Kidney (tissue), 14 donors: ENCODE measurements around the gene ARL4C. TPM values are rescaled to one million over a fixed set of nuclear protein-coding genes. Genes with fewer than 3 reads are reported as not detected.
A peak's percentile ranks its signal among the peaks of the same experiment; 100 is the strongest.

Source experiments
- DNase-seq, 5 donors: peaks; one replicate each; pipeline ENCODE4 v3.0.0-alpha.2; 2013 to 2020
- FAIRE-seq: peaks from 2 replicates; lab custom pipeline; 2012; peaks lifted over from hg19 to GRCh38; lab: Jason Lieb, UNC
- H3K27ac ChIP-seq, 2 donors: one replicate each; pipeline ENCODE4 v1.7.0; 2013; ENCODE audit warnings: low read depth in 2 of 2, low read length in 2 of 2, inconsistent platforms in 1 of 2
- H3K27me3 ChIP-seq: one replicate; pipeline ENCODE4 v1.7.1; 2013; ENCODE audit warnings: low read length, inconsistent platforms; ENCODE audit not compliant: control insufficient read depth, insufficient read depth
- H3K36me3 ChIP-seq, 3 donors: one replicate each; pipeline versions ENCODE4 v1.7.0 to v1.7.1; 2013; ENCODE audit warnings: low read length in 3 of 3, control low read depth in 1 of 3, inconsistent platforms in 1 of 3; ENCODE audit not compliant: insufficient read depth in 3 of 3, control insufficient read depth in 2 of 3
- H3K4me1 ChIP-seq, 3 donors: one replicate each; pipeline versions ENCODE4 v1.7.0 to v1.7.1; 2013; ENCODE audit warnings: low read length in 3 of 3, inconsistent platforms in 1 of 3, low read depth in 1 of 3; ENCODE audit not compliant: control insufficient read depth in 2 of 3, insufficient read depth in 2 of 3
- H3K4me3 ChIP-seq, 3 donors: one replicate each; pipeline versions ENCODE4 v1.7.0 to v1.8.1; 2013; ENCODE audit warnings: low read length in 3 of 3, control low read depth in 1 of 3, inconsistent platforms in 1 of 3
- H3K9ac ChIP-seq, 3 donors: one replicate each; pipeline versions ENCODE4 v1.7.0 to v1.7.1; 2013; ENCODE audit warnings: low read length in 3 of 3, control low read depth in 1 of 3, inconsistent platforms in 1 of 3
- H3K9me3 ChIP-seq, 3 donors: one replicate each; pipeline versions ENCODE4 v1.7.0 to v1.7.1; 2013; ENCODE audit warnings: low read length in 3 of 3, control low read depth in 1 of 3, inconsistent platforms in 1 of 3; ENCODE audit not compliant: control insufficient read depth in 2 of 3, insufficient read depth in 1 of 3
- intact Hi-C: fragments of 100-400 bp; cut with DNase I; formaldehyde crosslinking; loops from one replicate; pipeline ENCODE4 v1.11.1; 2022
- polyA plus RNA-seq: library from polyadenylated mRNA; stranded (reverse); fragments of 350-450 nt; fragmentation: Illumina TruSeq; extraction: RNeasy Lipid Tissue Mini Kit (QIAGEN cat#74804); gene quantifications from one replicate; pipeline ENCODE4 v1.2.3, GENCODE V29; 2014; ENCODE audit warnings: low read depth, low replicate concordance; ENCODE audit not compliant: insufficient read depth
- total RNA-seq: library from RNA; stranded (reverse); fragmentation: NEBNext Ultra II Directional; extraction: Animal tissue kit (Norgen Biotek cat#: 25700); gene quantifications from one replicate; pipeline ENCODE4 v1.2.1, GENCODE V29; 2021
- TF ChIP-seq, protein P1 (sequence below): IDR thresholded peaks from 3 replicates; pipeline ENCODE4 v1.5.1; 2012; ENCODE audit warnings: mild to moderate bottlenecking, moderate library complexity, borderline replicate concordance; ENCODE audit not compliant: insufficient read depth; ENCODE audit errors: extremely low read depth
- donor health status: control.
- donor health status: control.
- donor health status: control.
- donor health status: control.
- donor health status: control.
- donor health status: DM: yes; HTN: yes; CAD: no.
- donor health status: Normal renal cell carcinoma (clear cell type).

ARL4C gene
- total and polyA plus RNA-seq, 2 donors from 2014 or later: 2.7 to 62.0 TPM

DNA sequence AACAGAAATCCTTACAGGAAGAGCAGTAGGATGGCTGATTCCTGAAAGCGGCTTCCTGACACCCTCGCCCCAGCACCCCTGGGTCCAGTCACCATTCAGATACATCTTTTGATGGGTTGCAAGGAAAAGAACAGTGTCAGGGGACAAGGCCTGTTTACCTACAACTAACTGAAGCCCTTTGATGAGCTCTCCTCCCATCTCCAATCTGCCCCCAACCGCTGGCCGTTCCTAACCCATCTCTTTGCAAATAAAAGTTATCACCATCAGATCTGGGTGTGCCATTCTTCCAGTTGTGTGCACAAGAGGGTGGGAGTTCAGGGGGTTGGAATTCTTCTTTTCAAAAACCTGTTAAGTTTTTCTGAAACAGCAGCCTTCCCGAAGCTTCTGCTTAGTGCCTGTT lies 48.9 kb downstream of the ARL4C start:
- no peak overlapping the region for H3K27ac ChIP-seq
- H3K36me3 ChIP-seq: no peaks in the 10 kb centered on the region
- peak in 1 of 5 donors; percentile 13 for DNase-seq
- no peaks in the 10 kb centered on the region for H3K9me3 ChIP-seq
- intact Hi-C loops: no loop called here
- H3K27me3 ChIP-seq: no peaks in the 10 kb centered on the region
- H3K9ac ChIP-seq: no peak overlapping the region
- no peak overlapping the region for H3K4me3 ChIP-seq
- TF ChIP-seq, protein P1, sequence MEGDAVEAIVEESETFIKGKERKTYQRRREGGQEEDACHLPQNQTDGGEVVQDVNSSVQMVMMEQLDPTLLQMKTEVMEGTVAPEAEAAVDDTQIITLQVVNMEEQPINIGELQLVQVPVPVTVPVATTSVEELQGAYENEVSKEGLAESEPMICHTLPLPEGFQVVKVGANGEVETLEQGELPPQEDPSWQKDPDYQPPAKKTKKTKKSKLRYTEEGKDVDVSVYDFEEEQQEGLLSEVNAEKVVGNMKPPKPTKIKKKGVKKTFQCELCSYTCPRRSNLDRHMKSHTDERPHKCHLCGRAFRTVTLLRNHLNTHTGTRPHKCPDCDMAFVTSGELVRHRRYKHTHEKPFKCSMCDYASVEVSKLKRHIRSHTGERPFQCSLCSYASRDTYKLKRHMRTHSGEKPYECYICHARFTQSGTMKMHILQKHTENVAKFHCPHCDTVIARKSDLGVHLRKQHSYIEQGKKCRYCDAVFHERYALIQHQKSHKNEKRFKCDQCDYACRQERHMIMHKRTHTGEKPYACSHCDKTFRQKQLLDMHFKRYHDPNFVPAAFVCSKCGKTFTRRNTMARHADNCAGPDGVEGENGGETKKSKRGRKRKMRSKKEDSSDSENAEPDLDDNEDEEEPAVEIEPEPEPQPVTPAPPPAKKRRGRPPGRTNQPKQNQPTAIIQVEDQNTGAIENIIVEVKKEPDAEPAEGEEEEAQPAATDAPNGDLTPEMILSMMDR: no peak
- FAIRE-seq: no peak
- H3K4me1 ChIP-seq: peaks cover 0 to 4% (median 2%) of the 10 kb centered on the region in 3 donors

DNA sequence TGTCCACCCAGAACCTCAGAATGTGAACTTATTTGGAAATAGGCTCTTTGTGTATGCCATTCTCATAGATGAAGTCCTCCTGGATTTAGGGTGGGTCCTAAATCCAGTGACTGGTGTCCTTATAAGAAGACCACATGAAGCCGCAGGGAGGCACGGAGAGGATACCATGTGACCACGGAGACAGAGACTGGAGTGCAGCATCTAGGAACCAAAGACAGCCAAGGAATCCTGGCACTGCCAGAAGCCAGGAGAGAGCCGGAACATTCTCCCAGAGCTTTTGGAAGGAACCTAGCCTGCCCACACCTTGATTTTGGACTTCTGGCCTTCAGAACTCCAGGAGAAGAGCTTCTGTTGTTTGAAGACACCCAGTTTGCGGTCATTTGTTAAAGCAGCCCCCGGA lies 49.7 kb downstream of the ARL4C start:
- TF ChIP-seq, protein P1: no peak
- no peak for DNase-seq
- no peaks in the 10 kb centered on the region for H3K27me3 ChIP-seq
- intact Hi-C loops: no loop called here
- H3K9me3 ChIP-seq: no peaks in the 10 kb centered on the region
- peaks cover 0 to 4% (median 2%) of the 10 kb centered on the region in 3 donors for H3K4me1 ChIP-seq
- H3K4me3 ChIP-seq: no peak overlapping the region
- no peak overlapping the region for H3K27ac ChIP-seq
- no peak for FAIRE-seq
- no peak overlapping the region for H3K9ac ChIP-seq
- H3K36me3 ChIP-seq: no peaks in the 10 kb centered on the region

DNA sequence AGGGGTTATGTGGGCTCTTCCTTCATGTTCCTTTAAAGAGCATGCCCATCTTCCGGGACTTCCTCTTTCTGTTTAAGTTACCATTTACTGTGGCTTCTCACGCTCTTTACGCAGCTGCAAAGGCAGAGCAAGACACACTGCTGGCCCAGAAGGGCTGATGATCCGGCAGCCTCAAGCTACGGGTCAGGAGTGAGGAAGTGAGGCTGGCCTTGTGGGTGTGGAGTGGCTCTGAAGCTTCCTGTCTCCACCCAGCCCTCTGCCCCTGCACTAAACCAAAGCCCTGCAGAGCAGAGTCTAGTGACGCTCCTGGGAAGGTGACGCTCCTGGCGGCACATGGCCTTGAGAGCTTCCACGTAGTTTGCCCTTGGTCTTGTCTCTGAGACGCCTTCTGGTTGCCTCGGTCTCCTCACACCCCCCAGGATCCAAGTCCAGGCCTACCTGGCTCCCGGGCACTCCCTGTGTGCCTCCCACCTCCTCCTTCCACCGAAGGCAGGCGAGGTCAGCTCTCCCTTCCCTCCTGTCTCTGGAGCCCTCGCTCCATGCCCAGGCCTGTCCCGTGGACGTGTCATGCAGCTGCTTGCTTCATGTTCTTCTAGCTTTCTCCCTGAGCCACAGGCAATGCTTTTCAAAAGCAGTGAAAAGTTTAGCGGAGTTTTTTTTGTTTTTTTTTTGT lies 50.3 kb downstream of the ARL4C start:
- Histone ChIP-seq H3K9me3 (no peaks in the 10 kb centered on the region), H3K9ac (no peak overlapping the region), H3K27ac (no peak overlapping the region), H3K4me3 (no peak overlapping the region), H3K36me3 (no peaks in the 10 kb centered on the region), H3K27me3 (no peaks in the 10 kb centered on the region), H3K4me1 (peaks cover 0 to 4% (median 2%) of the 10 kb centered on the region in 3 donors)
- FAIRE-seq: no peak
- intact Hi-C loops: no loop called here
- TF ChIP-seq, protein P1: no peak
- DNase-seq: peak in 3 of 5 donors; percentile 34 to 88 (median 49)

DNA sequence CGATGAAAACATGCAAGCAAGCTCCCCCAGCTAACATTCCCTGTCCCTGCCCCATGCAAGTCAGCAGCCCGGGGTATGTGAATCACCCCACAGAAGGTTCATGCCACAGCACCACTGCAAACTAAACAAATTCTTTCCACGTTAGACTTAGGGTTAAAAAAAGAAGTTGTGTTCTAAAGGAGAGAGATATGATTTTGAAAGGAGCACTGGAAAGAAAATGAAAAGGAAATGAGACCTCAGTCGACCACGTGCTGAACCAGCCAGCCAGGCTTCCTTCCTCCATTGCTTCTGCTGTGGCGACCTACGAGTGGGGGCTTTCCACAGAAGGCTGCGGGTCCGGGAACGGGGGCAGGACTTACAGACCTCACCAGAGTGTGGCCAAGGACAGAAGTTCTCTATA lies 52.0 kb downstream of the ARL4C start:
- H3K9ac ChIP-seq: no peak overlapping the region
- intact Hi-C loops: no loop called here
- DNase-seq: no peak
- H3K36me3 ChIP-seq: no peaks in the 10 kb centered on the region
- no peaks in the 10 kb centered on the region for H3K27me3 ChIP-seq
- H3K4me1 ChIP-seq: peaks cover 0 to 4% (median 2%) of the 10 kb centered on the region in 3 donors
- FAIRE-seq: no peak
- H3K4me3 ChIP-seq: no peak overlapping the region
- TF ChIP-seq, protein P1: no peak
- H3K27ac ChIP-seq: no peak overlapping the region
- no peaks in the 10 kb centered on the region for H3K9me3 ChIP-seq
